HepG2 (cell line): ENCODE results near the gene RHOT2. TPM values are rescaled to one million over a fixed set of nuclear protein-coding genes. Genes with fewer than 3 reads are reported as not detected.

ENCODE experiments used
- AKAP8 ChIP-seq: sonication (generic); formaldehyde crosslinking; IDR thresholded peaks from 2 replicates; pipeline ENCODE4 v1.5.1; 2020; ENCODE audit warnings: mild to moderate bottlenecking, missing genetic modification reagents
- EHMT2 ChIP-seq: fragments of 200-600 bp; sonication (generic); IDR thresholded peaks from 2 replicates; pipeline ENCODE4 v1.7.0; 2017; ENCODE audit warnings: antibody characterized with exemption, low read depth, low read length, borderline replicate concordance
- ETV6 ChIP-seq: sonication (generic); formaldehyde crosslinking; conservative IDR thresholded peaks from 2 replicates; pipeline ENCODE4 v1.4.0; 2020; ENCODE audit warnings: missing genetic modification reagents
- FOSL2 ChIP-seq: sonication (generic); formaldehyde crosslinking; IDR thresholded peaks from 2 replicates; pipeline ENCODE4 v1.4.0; 2020; ENCODE audit warnings: missing genetic modification reagents
- MATR3 ChIP-seq: sonication (generic); formaldehyde crosslinking; IDR thresholded peaks from 2 replicates; pipeline ENCODE4 v1.4.0; 2020; ENCODE audit warnings: missing genetic modification reagents
- MED1 ChIP-seq: sonication (generic); formaldehyde crosslinking; IDR thresholded peaks from 2 replicates; pipeline ENCODE4 v1.4.0; 2020; ENCODE audit warnings: missing genetic modification reagents
- MIXL1 ChIP-seq: IDR thresholded peaks from 2 replicates; pipeline ENCODE4 v1.6.1; 2016
- SMYD3 ChIP-seq: sonication (generic); formaldehyde crosslinking; IDR thresholded peaks from 2 replicates; pipeline ENCODE4 v1.8.1; 2023; ENCODE audit warnings: mild to moderate bottlenecking, missing genetic modification reagents
- ZBTB20 ChIP-seq: sonication (generic); formaldehyde crosslinking; IDR thresholded peaks from 2 replicates; pipeline ENCODE4 v1.8.1; 2023; ENCODE audit warnings: missing genetic modification reagents, low read depth, mild to moderate bottlenecking, borderline replicate concordance
- ZKSCAN1 ChIP-seq: fragments of 150-350 bp; IDR thresholded peaks from 2 replicates; pipeline ENCODE4 v1.6.1; 2014; ENCODE audit warnings: low read length
- ZNF354B ChIP-seq: sonication (generic); formaldehyde crosslinking; IDR thresholded peaks from 2 replicates; pipeline ENCODE4 v1.8.0; 2022; ENCODE audit warnings: mild to moderate bottlenecking, missing genetic modification reagents
- ZNF383 ChIP-seq: sonication (generic); formaldehyde crosslinking; IDR thresholded peaks from 2 replicates; pipeline ENCODE4 v1.4.0; 2020; ENCODE audit warnings: missing genetic modification reagents, mild to moderate bottlenecking, borderline replicate concordance
- ZNF468 ChIP-seq: sonication (generic); formaldehyde crosslinking; IDR thresholded peaks from 2 replicates; pipeline ENCODE4 v1.8.0; 2022; ENCODE audit warnings: mild to moderate bottlenecking, moderate library complexity, missing genetic modification reagents
- ZNF883 ChIP-seq: sonication (generic); formaldehyde crosslinking; IDR thresholded peaks from 2 replicates; pipeline ENCODE4 v1.5.1; 2020; ENCODE audit warnings: mild to moderate bottlenecking, missing genetic modification reagents; ENCODE audit errors: not compliant biosample characterization
- polyA plus RNA-seq, 8 experiments: library from polyadenylated mRNA; depleted of rRNA in 3 of 8; stranded (reverse) in 7 of 8; unstranded in 1 of 8; fragments of >200 nt; fragmentation: Illumina TruSeq in 4 of 8; extraction: Trizol in 4 of 8; gene quantifications; 2 replicates each; pipeline versions ENCODE4 v1.2.1 to v1.2.3, GENCODE V29; 2011 to 2016; ENCODE audit warnings: low read depth in 4 of 8, missing spikeins in 1 of 8, mixed read lengths in 1 of 8; ENCODE audit not compliant: insufficient read depth in 1 of 8
- total RNA-seq, 5 experiments: library from RNA; depleted of rRNA; stranded (reverse); fragments of >200 nt; fragmentation: Illumina TruSeq; extraction: Trizol; gene quantifications; 2 replicates each; pipeline ENCODE4 v1.2.3, GENCODE V29; 2016; ENCODE audit warnings: low read depth in 1 of 5
- TF ChIP-seq, protein P1 (sequence below), 2 experiments: sonication (generic) in 1 of 2; formaldehyde crosslinking in 1 of 2; IDR thresholded peaks; 2 replicates each; pipeline versions ENCODE4 v1.4.0 to v1.6.1; 2018 to 2020; ENCODE audit warnings: missing genetic modification reagents in 2 of 2, borderline replicate concordance in 1 of 2, low read depth in 1 of 2, mild to moderate bottlenecking in 1 of 2, missing biosample characterization in 1 of 2
- TF ChIP-seq, protein P2 (sequence below): sonication (generic); formaldehyde crosslinking; IDR thresholded peaks from 2 replicates; pipeline ENCODE4 v1.5.0; 2020; ENCODE audit warnings: missing genetic modification reagents
- TF ChIP-seq, protein P3 (sequence below): sonication (generic); formaldehyde crosslinking; IDR thresholded peaks from 2 replicates; pipeline ENCODE4 v1.9.0; 2021; ENCODE audit warnings: missing genetic modification reagents, borderline replicate concordance
- TF ChIP-seq, protein P4 (sequence below): sonication (generic); formaldehyde crosslinking; IDR thresholded peaks from 2 replicates; pipeline ENCODE4 v1.4.0; 2020; ENCODE audit warnings: mild to moderate bottlenecking, missing genetic modification reagents
- TF ChIP-seq, protein P5 (sequence below): sonication (generic); formaldehyde crosslinking; IDR thresholded peaks from 2 replicates; pipeline ENCODE4 v1.5.0; 2020; ENCODE audit warnings: mild to moderate bottlenecking, missing genetic modification reagents

The RHOT2 gene
- total and polyA plus RNA-seq, 2 of the 13 experiments (the other 11 are each of a cell fraction or from before 2014, with no cell fraction given), result 63.6 to 76.9 TPM

DNA sequence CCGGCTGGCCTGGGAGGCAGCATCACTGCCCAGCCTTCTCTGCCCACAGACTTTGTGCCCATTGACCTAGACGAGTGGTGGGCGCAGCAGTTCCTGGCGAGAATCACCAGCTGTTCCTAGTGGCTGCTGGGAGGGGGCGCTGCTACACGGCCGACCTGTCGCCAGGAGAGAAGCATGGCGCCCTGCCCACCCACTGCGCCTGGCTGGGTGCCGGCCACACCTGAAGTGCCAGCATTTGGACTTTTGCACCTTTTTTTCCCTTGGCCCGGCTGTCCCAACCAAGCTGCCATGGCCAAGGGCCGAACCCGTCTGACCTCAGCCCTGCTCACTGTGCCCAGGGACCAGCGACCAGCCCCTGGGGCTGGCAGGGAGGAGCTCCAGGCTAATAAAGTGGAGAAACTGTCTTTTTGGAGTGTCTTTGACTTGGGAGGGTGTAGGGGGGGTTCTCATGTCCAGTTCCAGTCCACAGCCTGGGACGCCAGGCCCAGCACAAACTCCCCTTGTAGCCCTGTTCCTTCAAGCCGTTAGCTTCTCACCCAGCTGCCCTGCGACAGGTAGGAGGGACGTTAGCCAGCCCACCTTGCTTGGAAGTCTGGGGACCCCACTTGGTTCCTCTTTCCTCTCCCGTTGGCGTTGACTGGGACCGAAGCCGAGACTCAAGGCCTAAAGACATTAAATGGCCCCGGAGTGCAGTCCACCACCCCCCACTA lies 19.7 kb upstream of the RHOT2 start (continued):
- TF ChIP-seq, protein P1, sequence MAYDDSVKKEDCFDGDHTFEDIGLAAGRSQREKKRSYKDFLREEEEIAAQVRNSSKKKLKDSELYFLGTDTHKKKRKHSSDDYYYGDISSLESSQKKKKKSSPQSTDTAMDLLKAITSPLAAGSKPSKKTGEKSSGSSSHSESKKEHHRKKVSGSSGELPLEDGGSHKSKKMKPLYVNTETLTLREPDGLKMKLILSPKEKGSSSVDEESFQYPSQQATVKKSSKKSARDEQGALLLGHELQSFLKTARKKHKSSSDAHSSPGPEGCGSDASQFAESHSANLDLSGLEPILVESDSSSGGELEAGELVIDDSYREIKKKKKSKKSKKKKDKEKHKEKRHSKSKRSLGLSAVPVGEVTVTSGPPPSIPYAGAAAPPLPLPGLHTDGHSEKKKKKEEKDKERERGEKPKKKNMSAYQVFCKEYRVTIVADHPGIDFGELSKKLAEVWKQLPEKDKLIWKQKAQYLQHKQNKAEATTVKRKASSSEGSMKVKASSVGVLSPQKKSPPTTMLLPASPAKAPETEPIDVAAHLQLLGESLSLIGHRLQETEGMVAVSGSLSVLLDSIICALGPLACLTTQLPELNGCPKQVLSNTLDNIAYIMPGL (CRISPR knock-in tag; IDR thresholded peaks at IDR 0.05; ENCODE audit: borderline replicate concordance in 1 of 2, low read depth in 1 of 2), result peak; percentile 42 to 79; a peak in 2 of 4 replicates
- TF ChIP-seq SMYD3 (CRISPR knock-in tag) (no peak), MIXL1 (CRISPR knock-in tag) (0 out of 2 replicates have a peak, but pooled peaks have one; percentile 28), ZNF383 (no peak), ZBTB20 (no peak), ZKSCAN1 (no peak), ZNF883 (no peak), ETV6 (no peak), MATR3 (CRISPR knock-in tag) (no peak), AKAP8 (peak; percentile 86; the same call in 1 of the 2 replicates), FOSL2 (CRISPR knock-in tag) (no peak; the same call in 1 of the 2 replicates), EHMT2 (no peak), MED1 (CRISPR knock-in tag) (peak; percentile 42; the same call in 1 of the 2 replicates), ZNF468 (CRISPR knock-in tag) (no peak), ZNF354B (CRISPR knock-in tag) (no peak)
- TF ChIP-seq, protein P2, sequence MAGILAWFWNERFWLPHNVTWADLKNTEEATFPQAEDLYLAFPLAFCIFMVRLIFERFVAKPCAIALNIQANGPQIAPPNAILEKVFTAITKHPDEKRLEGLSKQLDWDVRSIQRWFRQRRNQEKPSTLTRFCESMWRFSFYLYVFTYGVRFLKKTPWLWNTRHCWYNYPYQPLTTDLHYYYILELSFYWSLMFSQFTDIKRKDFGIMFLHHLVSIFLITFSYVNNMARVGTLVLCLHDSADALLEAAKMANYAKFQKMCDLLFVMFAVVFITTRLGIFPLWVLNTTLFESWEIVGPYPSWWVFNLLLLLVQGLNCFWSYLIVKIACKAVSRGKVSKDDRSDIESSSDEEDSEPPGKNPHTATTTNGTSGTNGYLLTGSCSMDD (CRISPR knock-in tag), result no peak
- TF ChIP-seq, protein P3, sequence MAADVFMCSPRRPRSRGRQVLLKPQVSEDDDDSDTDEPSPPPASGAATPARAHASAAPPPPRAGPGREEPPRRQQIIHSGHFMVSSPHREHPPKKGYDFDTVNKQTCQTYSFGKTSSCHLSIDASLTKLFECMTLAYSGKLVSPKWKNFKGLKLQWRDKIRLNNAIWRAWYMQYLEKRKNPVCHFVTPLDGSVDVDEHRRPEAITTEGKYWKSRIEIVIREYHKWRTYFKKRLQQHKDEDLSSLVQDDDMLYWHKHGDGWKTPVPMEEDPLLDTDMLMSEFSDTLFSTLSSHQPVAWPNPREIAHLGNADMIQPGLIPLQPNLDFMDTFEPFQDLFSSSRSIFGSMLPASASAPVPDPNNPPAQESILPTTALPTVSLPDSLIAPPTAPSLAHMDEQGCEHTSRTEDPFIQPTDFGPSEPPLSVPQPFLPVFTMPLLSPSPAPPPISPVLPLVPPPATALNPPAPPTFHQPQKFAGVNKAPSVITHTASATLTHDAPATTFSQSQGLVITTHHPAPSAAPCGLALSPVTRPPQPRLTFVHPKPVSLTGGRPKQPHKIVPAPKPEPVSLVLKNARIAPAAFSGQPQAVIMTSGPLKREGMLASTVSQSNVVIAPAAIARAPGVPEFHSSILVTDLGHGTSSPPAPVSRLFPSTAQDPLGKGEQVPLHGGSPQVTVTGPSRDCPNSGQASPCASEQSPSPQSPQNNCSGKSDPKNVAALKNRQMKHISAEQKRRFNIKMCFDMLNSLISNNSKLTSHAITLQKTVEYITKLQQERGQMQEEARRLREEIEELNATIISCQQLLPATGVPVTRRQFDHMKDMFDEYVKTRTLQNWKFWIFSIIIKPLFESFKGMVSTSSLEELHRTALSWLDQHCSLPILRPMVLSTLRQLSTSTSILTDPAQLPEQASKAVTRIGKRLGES, result no peak
- TF ChIP-seq, protein P4, sequence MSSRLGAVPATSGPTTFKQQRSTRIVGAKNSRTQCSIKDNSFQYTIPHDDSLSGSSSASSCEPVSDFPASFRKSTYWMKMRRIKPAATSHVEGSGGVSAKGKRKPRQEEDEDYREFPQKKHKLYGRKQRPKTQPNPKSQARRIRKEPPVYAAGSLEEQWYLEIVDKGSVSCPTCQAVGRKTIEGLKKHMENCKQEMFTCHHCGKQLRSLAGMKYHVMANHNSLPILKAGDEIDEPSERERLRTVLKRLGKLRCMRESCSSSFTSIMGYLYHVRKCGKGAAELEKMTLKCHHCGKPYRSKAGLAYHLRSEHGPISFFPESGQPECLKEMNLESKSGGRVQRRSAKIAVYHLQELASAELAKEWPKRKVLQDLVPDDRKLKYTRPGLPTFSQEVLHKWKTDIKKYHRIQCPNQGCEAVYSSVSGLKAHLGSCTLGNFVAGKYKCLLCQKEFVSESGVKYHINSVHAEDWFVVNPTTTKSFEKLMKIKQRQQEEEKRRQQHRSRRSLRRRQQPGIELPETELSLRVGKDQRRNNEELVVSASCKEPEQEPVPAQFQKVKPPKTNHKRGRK, result no peak
- TF ChIP-seq, protein P5, sequence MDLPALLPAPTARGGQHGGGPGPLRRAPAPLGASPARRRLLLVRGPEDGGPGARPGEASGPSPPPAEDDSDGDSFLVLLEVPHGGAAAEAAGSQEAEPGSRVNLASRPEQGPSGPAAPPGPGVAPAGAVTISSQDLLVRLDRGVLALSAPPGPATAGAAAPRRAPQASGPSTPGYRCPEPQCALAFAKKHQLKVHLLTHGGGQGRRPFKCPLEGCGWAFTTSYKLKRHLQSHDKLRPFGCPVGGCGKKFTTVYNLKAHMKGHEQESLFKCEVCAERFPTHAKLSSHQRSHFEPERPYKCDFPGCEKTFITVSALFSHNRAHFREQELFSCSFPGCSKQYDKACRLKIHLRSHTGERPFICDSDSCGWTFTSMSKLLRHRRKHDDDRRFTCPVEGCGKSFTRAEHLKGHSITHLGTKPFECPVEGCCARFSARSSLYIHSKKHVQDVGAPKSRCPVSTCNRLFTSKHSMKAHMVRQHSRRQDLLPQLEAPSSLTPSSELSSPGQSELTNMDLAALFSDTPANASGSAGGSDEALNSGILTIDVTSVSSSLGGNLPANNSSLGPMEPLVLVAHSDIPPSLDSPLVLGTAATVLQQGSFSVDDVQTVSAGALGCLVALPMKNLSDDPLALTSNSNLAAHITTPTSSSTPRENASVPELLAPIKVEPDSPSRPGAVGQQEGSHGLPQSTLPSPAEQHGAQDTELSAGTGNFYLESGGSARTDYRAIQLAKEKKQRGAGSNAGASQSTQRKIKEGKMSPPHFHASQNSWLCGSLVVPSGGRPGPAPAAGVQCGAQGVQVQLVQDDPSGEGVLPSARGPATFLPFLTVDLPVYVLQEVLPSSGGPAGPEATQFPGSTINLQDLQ, result no peak
